Mesothelial cell of epicardium (in vitro differentiated cells): ENCODE results near the gene METTL15. TPM values are rescaled to one million over a fixed set of nuclear protein-coding genes. Genes with fewer than 3 reads are reported as not detected.
"Not testable (repeated sequence)": the region's sequence is repeated elsewhere in the genome, so short reads cannot be mapped to it uniquely, and the experiment has no call there.

Source experiments
- DNase-seq, 2 experiments: peaks; one replicate each; pipeline ENCODE4 v3.0.0; 2021; ENCODE audit warnings: low spot score in 2 of 2; ENCODE audit not compliant: unreplicated experiment in 2 of 2
- H3K27ac Mint-ChIP-seq: 2 replicates; pipeline ENCODE4 v1.8.0; 2021; ENCODE audit warnings: mixed read lengths
- H3K27me3 Mint-ChIP-seq: 2 replicates; pipeline ENCODE4 v1.8.0; 2021; ENCODE audit warnings: low read depth, mixed read lengths
- H3K36me3 Mint-ChIP-seq: 2 replicates; pipeline ENCODE4 v1.8.0; 2021; ENCODE audit warnings: mixed read lengths
- H3K4me1 Mint-ChIP-seq: 2 replicates; pipeline ENCODE4 v1.8.0; 2021; ENCODE audit warnings: mixed read lengths
- H3K4me3 Mint-ChIP-seq: 2 replicates; pipeline ENCODE4 v1.8.0; 2021; ENCODE audit warnings: mild to moderate bottlenecking, moderate library complexity, mixed read lengths
- H3K9me3 Mint-ChIP-seq: 2 replicates; pipeline ENCODE4 v1.8.0; 2021; ENCODE audit warnings: mixed read lengths
- CTCF ChIP-seq: fragments of 200-600 bp; sonication (generic); IDR thresholded peaks from one replicate; pipeline ENCODE4 v1.5.0; 2021; ENCODE audit warnings: antibody characterized with exemption; ENCODE audit not compliant: unreplicated experiment
- total RNA-seq: library from RNA; stranded (reverse); gene quantifications from 3 replicates; pipeline ENCODE4 v1.2.1, GENCODE V29; 2021

Gene METTL15
- total RNA-seq, 1 donor from 2014 or later, result 24.0 TPM

GRCh38 chr11:28346721-28347120, 238.5 kb downstream of the METTL15 start:
- TF ChIP-seq CTCF, result no peak

GRCh38 chr11:28347371-28347770, 239.2 kb downstream of the METTL15 start:
- no peaks in the 10 kb centered on the region for H3K36me3 Mint-ChIP-seq
- no peak overlapping the region for H3K27ac Mint-ChIP-seq
- peaks cover 3% of the 10 kb centered on the region for H3K9me3 Mint-ChIP-seq
- peaks cover 10% of the 10 kb centered on the region for H3K4me1 Mint-ChIP-seq
- no peak overlapping the region for H3K4me3 Mint-ChIP-seq
- no peak for TF ChIP-seq CTCF
- no peaks in the 10 kb centered on the region for H3K27me3 Mint-ChIP-seq
- DNase-seq, result no peak

More at GRCh38 chr11:28346721-28347120, 238.5 kb downstream of the METTL15 start:
- Mint-ChIP-seq H3K36me3 (peaks cover 2% of the 10 kb centered on the region), H3K9me3 (peaks cover 5% of the 10 kb centered on the region), H3K27me3 (no peaks in the 10 kb centered on the region), H3K27ac (no peak overlapping the region), H3K4me3 (no peak overlapping the region), H3K4me1 (peaks cover 10% of the 10 kb centered on the region)
- no peak for DNase-seq

- no peak for DNase-seq
- Mint-ChIP-seq H3K27me3 (no peaks in the 10 kb centered on the region), H3K9me3 (no peaks in the 10 kb centered on the region), H3K4me3 (no peak overlapping the region), H3K36me3 (no peaks in the 10 kb centered on the region), H3K4me1 (peaks cover 2% of the 10 kb centered on the region), H3K27ac (no peak overlapping the region)
- TF ChIP-seq CTCF, result no peak
Measured at GRCh38 chr11:28350216-28350615, 242.0 kb downstream of the METTL15 start.

- DNase-seq, result no peak
- no peak for TF ChIP-seq CTCF
- no peaks in the 10 kb centered on the region for H3K36me3 Mint-ChIP-seq
- H3K4me1 Mint-ChIP-seq, result peaks cover 2% of the 10 kb centered on the region
- H3K27me3 Mint-ChIP-seq, result no peaks in the 10 kb centered on the region
- no peak overlapping the region for H3K4me3 Mint-ChIP-seq
- no peak overlapping the region for H3K27ac Mint-ChIP-seq
- H3K9me3 Mint-ChIP-seq, result no peaks in the 10 kb centered on the region
Measured at GRCh38 chr11:28353991-28354390, 245.8 kb downstream of the METTL15 start.

GRCh38 chr11:28366549-28367346, 258.6 kb downstream of the METTL15 start:
- peak overlapping the region; percentile 45 for H3K27ac Mint-ChIP-seq
- no peak for TF ChIP-seq CTCF
- DNase-seq, result no peak

GRCh38 chr11:28378095-28378494, 269.9 kb downstream of the METTL15 start:
- DNase-seq, H3K4me3 Mint-ChIP-seq, H3K27me3 Mint-ChIP-seq, H3K4me1 Mint-ChIP-seq, H3K36me3 Mint-ChIP-seq, H3K27ac Mint-ChIP-seq: not testable (repeated sequence)
- H3K9me3 Mint-ChIP-seq, result peaks cover 30% of the 10 kb centered on the region

More at GRCh38 chr11:28366549-28367346, 258.6 kb downstream of the METTL15 start:
- Mint-ChIP-seq H3K36me3 (peaks cover 38% of the 10 kb centered on the region), H3K27me3 (no peaks in the 10 kb centered on the region), H3K4me1 (peaks cover 8% of the 10 kb centered on the region), H3K4me3 (no peak overlapping the region), H3K9me3 (peaks cover 62% of the 10 kb centered on the region)
